DND-41 (cell line): Measurements from ENCODE around the gene VPS72.

Source experiments
- CTCF ChIP-seq: IDR thresholded peaks from 2 replicates; pipeline ENCODE4 v1.5.1; 2012; ENCODE audit warnings: borderline replicate concordance, low read length, moderate library complexity, mild to moderate bottlenecking; ENCODE audit not compliant: poor library complexity, severe bottlenecking; ENCODE audit errors: extremely low read depth
- EZH2 ChIP-seq: IDR thresholded peaks from 3 replicates; pipeline ENCODE4 v1.6.1; 2012; ENCODE audit warnings: borderline replicate concordance, low read depth, mild to moderate bottlenecking, moderate library complexity, low read length, inconsistent platforms; ENCODE audit not compliant: severe bottlenecking

- TF ChIP-seq CTCF (no peak), EZH2 (no peak)
These were observed 3.9 kb upstream of the VPS72 start for GRCh38 chr1:151193856-151194255.
